Retinal pigment epithelial cell (primary cell): ENCODE results near the gene ERC1.
A peak's percentile ranks its signal among the peaks of the same experiment; 100 is the strongest.

ENCODE experiments used
- DNase-seq: peaks from one replicate; pipeline ENCODE4 v3.0.0-alpha.2; 2010; ENCODE audit warnings: low read depth
- H3K4me3 ChIP-seq: 2 replicates; pipeline ENCODE4 v1.5.1; 2011; ENCODE audit warnings: mild to moderate bottlenecking, low read length, control low read depth, moderate library complexity
- CTCF ChIP-seq: conservative IDR thresholded peaks from 2 replicates; pipeline ENCODE4 v1.5.1; 2011; ENCODE audit warnings: low read depth, low read length, control low read depth, inconsistent platforms

Gene ERC1

GRCh38 chr12:1280059-1280458 lies 289.0 kb downstream of the ERC1 start:
- H3K4me3 ChIP-seq = no peak overlapping the region
- no peak for DNase-seq
- no peak for TF ChIP-seq CTCF

GRCh38 chr12:1281683-1282366 lies 290.8 kb downstream of the ERC1 start:
- no peak overlapping the region for H3K4me3 ChIP-seq
- no peak for DNase-seq
- TF ChIP-seq CTCF = no peak

- no peak for DNase-seq
Observed at GRCh38 chr12:1282670-1283315, 291.8 kb downstream of the ERC1 start.

GRCh38 chr12:1283316-1283715 lies 292.3 kb downstream of the ERC1 start:
- TF ChIP-seq CTCF = no peak
- H3K4me3 ChIP-seq = no peak overlapping the region
- DNase-seq = peak; percentile 13

More at GRCh38 chr12:1282670-1283315, 291.8 kb downstream of the ERC1 start:
- no peak overlapping the region for H3K4me3 ChIP-seq
- no peak for TF ChIP-seq CTCF

GRCh38 chr12:1284611-1285010 lies 293.6 kb downstream of the ERC1 start:
- TF ChIP-seq CTCF = no peak
- H3K4me3 ChIP-seq = no peak overlapping the region
- no peak for DNase-seq

- TF ChIP-seq CTCF = no peak
- no peak overlapping the region for H3K4me3 ChIP-seq
- DNase-seq = no peak
Observed at GRCh38 chr12:1287446-1287975, 296.5 kb downstream of the ERC1 start.

- DNase-seq = no peak
- H3K4me3 ChIP-seq = no peak overlapping the region
- TF ChIP-seq CTCF = no peak
Observed at GRCh38 chr12:1288333-1288732, 297.3 kb downstream of the ERC1 start.
